Upper lobe of right lung (tissue), 1 donor: ENCODE results near the gene TEX14. TPM values are rescaled to one million over a fixed set of nuclear protein-coding genes. Genes with fewer than 3 reads are reported as not detected.

ENCODE experiments used
- ATAC-seq: fragments of 200-7000 bp; cut with Tn5 transposase; one replicate; pipeline ENCODE4 v1.9.1; 2020; ENCODE audit warnings: mild to moderate bottlenecking, moderate library complexity
- DNase-seq: peaks from one replicate; pipeline ENCODE4 v3.0.0-alpha.2; 2020
- H3K27ac ChIP-seq: fragments of 200-600 bp; one replicate; pipeline ENCODE4 v1.8.0; 2022
- H3K27me3 ChIP-seq: fragments of 200-600 bp; one replicate; pipeline ENCODE4 v1.8.0; 2022; ENCODE audit warnings: mild to moderate bottlenecking
- H3K36me3 ChIP-seq: fragments of 200-600 bp; one replicate; pipeline ENCODE4 v1.8.0; 2022
- H3K4me1 ChIP-seq: fragments of 200-600 bp; one replicate; pipeline ENCODE4 v1.8.0; 2022
- H3K4me3 ChIP-seq: fragments of 200-600 bp; one replicate; pipeline ENCODE4 v1.8.0; 2022; ENCODE audit warnings: mild to moderate bottlenecking
- H3K9me3 ChIP-seq: fragments of 200-600 bp; one replicate; pipeline ENCODE4 v1.8.0; 2022
- CTCF ChIP-seq: fragments of 200-600 bp; IDR thresholded peaks from one replicate; pipeline ENCODE4 v1.8.0; 2022; ENCODE audit warnings: antibody characterized with exemption
- intact Hi-C: fragments of 100-400 bp; cut with DNase I; formaldehyde crosslinking; loops from one replicate; pipeline ENCODE4 v1.11.0; 2022
- total RNA-seq: library from RNA; stranded (reverse); fragmentation: NEBNext Ultra II Directional; extraction: Animal tissue kit (Norgen Biotek cat#: 25700); gene quantifications from one replicate; pipeline ENCODE4 v1.2.1, GENCODE V29; 2021
- donor health status: DM: no; HTN: yes; CAD: no; lungs with severe emphysema.

The TEX14 gene
- total RNA-seq, 1 donor from 2014 or later: 1.3 TPM

GRCh38 chr17:58703916-58704286 lies 12.1 kb upstream of the TEX14 start:
- intact Hi-C loops: no loop called here
- no peaks in the 10 kb centered on the region for H3K9me3 ChIP-seq
- no peak for ATAC-seq
- peaks cover 23% of the 10 kb centered on the region for H3K36me3 ChIP-seq
- no peak for DNase-seq
- H3K27ac ChIP-seq: no peak overlapping the region
- no peaks in the 10 kb centered on the region for H3K4me1 ChIP-seq
- no peak for TF ChIP-seq CTCF
- no peak overlapping the region for H3K4me3 ChIP-seq
- H3K27me3 ChIP-seq: no peaks in the 10 kb centered on the region

- DNase-seq (no peak), ATAC-seq (no peak)
- Histone ChIP-seq H3K27me3 (no peaks in the 10 kb centered on the region), H3K9me3 (no peaks in the 10 kb centered on the region), H3K36me3 (peaks cover 23% of the 10 kb centered on the region), H3K27ac (no peak overlapping the region), H3K4me3 (no peak overlapping the region), H3K4me1 (no peaks in the 10 kb centered on the region)
- intact Hi-C loops: no loop called here
- no peak for TF ChIP-seq CTCF
Observed at GRCh38 chr17:58703137-58703915, 11.5 kb upstream of the TEX14 start.

- H3K36me3 ChIP-seq: peaks cover 23% of the 10 kb centered on the region
- intact Hi-C loops: no loop called here
- no peak for TF ChIP-seq CTCF
- H3K4me1 ChIP-seq: no peaks in the 10 kb centered on the region
- no peak for DNase-seq
- H3K27me3 ChIP-seq: no peaks in the 10 kb centered on the region
- H3K9me3 ChIP-seq: no peaks in the 10 kb centered on the region
- H3K4me3 ChIP-seq: no peak overlapping the region
- H3K27ac ChIP-seq: no peak overlapping the region
- ATAC-seq: no peak
Observed at GRCh38 chr17:58702708-58703107, 10.9 kb upstream of the TEX14 start.

- no peak overlapping the region for H3K4me3 ChIP-seq
- H3K9me3 ChIP-seq: no peaks in the 10 kb centered on the region
- peaks cover 23% of the 10 kb centered on the region for H3K36me3 ChIP-seq
- no peak for ATAC-seq
- no peak overlapping the region for H3K27ac ChIP-seq
- intact Hi-C loops: no loop called here
- no peak for DNase-seq
- no peak for TF ChIP-seq CTCF
- H3K4me1 ChIP-seq: no peaks in the 10 kb centered on the region
- H3K27me3 ChIP-seq: no peaks in the 10 kb centered on the region
Observed at GRCh38 chr17:58702045-58702476, 10.2 kb upstream of the TEX14 start.

- no peak for DNase-seq
- H3K27ac ChIP-seq: no peak overlapping the region
- H3K9me3 ChIP-seq: no peaks in the 10 kb centered on the region
- intact Hi-C loops: no loop called here
- peaks cover 23% of the 10 kb centered on the region for H3K36me3 ChIP-seq
- H3K4me1 ChIP-seq: no peaks in the 10 kb centered on the region
- H3K4me3 ChIP-seq: no peak overlapping the region
- H3K27me3 ChIP-seq: no peaks in the 10 kb centered on the region
- ATAC-seq: no peak
- no peak for TF ChIP-seq CTCF
Observed at GRCh38 chr17:58699771-58700170, 7.9 kb upstream of the TEX14 start.
